HFFc6 (cell line): Measurements from ENCODE around the gene ZNF157. TPM values are rescaled to one million over a fixed set of nuclear protein-coding genes. Genes with fewer than 3 reads are reported as not detected.

ENCODE experiments used
- DNase-seq: peaks from one replicate; pipeline ENCODE4 v3.0.0-alpha.2; 2018
- H3K27ac Mint-ChIP-seq: 2 replicates; pipeline ENCODE4 v1.8.0; 2020; ENCODE audit warnings: mild to moderate bottlenecking, mixed read lengths
- H3K27me3 Mint-ChIP-seq: 2 replicates; pipeline ENCODE4 v1.8.0; 2021; ENCODE audit warnings: mild to moderate bottlenecking, moderate library complexity, mixed read lengths; ENCODE audit not compliant: insufficient read depth
- H3K36me3 Mint-ChIP-seq: 2 replicates; pipeline ENCODE4 v1.8.0; 2021; ENCODE audit warnings: low read depth, mixed read lengths
- H3K4me1 Mint-ChIP-seq: 2 replicates; pipeline ENCODE4 v1.8.0; 2020; ENCODE audit warnings: low read depth, mixed read lengths
- H3K4me3 Mint-ChIP-seq: 2 replicates; pipeline ENCODE4 v1.8.0; 2020; ENCODE audit warnings: mild to moderate bottlenecking, moderate library complexity, mixed read lengths
- H3K9me3 Mint-ChIP-seq: 2 replicates; pipeline ENCODE4 v1.8.0; 2020; ENCODE audit warnings: mild to moderate bottlenecking, mixed read lengths
- total RNA-seq, 6 experiments: library from RNA; stranded (reverse); fragmentation: NEBNext Ultra II Directional; extraction: Animal tissue kit (Norgen Biotek cat#: 25700); gene quantifications; 2 replicates in 1 of 6; 3 replicates in 5 of 6; pipeline ENCODE4 v1.2.3, GENCODE V29; 2021
- TF ChIP-seq, protein P1 (sequence below): fragments of 200-600 bp; sonication (generic); IDR thresholded peaks from 2 replicates; pipeline ENCODE4 v1.5.0; 2021; ENCODE audit warnings: antibody characterized with exemption, mild to moderate bottlenecking

Gene ZNF157
- total RNA-seq, 6 experiments from 2014 or later = not detected

DNA sequence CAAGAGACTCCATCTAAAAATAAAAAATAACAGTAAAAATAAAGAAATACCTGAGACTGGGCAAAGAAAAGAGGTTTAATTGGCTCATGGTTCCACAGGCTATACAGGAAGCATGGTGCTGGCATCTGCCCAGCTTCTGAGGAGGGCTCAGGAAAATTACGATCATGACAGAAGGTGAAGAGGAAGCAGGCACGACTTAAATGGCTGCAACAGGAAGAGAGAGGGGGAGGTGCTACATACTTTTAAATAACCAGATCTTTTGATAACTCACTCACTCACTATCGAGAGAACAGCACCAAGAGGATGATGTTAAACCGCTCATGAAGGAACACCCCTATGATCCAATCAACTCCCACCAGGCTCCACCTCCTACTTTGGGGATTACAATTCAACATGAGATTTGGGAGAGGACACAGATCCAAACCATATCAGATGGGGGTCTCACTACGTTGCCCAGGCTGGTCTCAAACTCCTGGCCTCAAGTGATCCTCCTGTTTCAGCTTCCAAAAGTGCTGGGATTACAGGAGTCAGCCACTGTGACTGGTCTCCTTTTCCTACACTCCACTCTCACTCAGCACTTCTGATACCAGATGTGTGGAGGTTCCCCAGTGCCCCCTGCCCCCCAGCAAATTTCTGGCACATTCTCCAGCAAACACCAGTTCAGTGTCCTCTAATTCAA is 11.9 kb upstream of the ZNF157 start:
- no peaks in the 10 kb centered on the region for H3K9me3 Mint-ChIP-seq
- H3K27me3 Mint-ChIP-seq = peaks cover 4% of the 10 kb centered on the region
- H3K4me1 Mint-ChIP-seq = peaks cover 18% of the 10 kb centered on the region
- no peak for DNase-seq
- no peak overlapping the region for H3K4me3 Mint-ChIP-seq
- no peaks in the 10 kb centered on the region for H3K36me3 Mint-ChIP-seq
- no peak overlapping the region for H3K27ac Mint-ChIP-seq
- TF ChIP-seq, protein P1, sequence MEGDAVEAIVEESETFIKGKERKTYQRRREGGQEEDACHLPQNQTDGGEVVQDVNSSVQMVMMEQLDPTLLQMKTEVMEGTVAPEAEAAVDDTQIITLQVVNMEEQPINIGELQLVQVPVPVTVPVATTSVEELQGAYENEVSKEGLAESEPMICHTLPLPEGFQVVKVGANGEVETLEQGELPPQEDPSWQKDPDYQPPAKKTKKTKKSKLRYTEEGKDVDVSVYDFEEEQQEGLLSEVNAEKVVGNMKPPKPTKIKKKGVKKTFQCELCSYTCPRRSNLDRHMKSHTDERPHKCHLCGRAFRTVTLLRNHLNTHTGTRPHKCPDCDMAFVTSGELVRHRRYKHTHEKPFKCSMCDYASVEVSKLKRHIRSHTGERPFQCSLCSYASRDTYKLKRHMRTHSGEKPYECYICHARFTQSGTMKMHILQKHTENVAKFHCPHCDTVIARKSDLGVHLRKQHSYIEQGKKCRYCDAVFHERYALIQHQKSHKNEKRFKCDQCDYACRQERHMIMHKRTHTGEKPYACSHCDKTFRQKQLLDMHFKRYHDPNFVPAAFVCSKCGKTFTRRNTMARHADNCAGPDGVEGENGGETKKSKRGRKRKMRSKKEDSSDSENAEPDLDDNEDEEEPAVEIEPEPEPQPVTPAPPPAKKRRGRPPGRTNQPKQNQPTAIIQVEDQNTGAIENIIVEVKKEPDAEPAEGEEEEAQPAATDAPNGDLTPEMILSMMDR = no peak

DNA sequence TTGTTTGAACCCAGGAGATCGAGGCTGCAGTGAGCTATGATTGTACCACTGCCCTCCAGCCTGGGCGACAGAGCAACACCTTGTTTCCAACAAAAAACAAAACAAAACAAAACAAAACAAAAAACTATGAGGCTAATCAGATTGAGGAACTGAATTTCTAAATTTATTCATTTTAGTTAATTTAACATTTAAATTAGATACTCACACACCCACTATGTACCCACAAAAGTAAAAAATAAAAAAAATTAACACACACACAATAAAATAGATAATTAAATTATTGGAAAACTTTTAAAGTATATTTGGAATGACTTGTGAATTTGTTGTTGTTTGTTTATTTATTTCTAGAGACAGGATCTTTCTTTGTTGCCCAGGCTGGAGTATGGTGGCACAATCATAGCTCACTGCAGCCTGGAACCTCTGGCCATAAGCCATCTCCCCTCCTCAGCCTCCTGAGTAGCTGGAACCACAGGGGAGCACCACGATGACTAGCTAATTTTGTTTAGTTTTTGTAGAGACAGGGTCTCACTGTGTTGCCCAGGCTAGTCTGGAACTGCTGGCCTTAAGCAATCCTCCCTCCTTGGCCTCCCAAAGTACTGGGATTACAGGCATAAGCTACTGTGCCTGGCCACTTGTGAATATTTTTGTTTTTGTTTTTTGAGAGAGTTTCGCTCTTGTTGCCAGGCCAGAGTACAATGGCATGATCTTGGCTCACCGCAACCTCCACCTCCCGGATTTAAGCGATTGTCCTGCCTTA is 9.8 kb upstream of the ZNF157 start:
- Mint-ChIP-seq H3K27me3 (peaks cover 4% of the 10 kb centered on the region; the same call in 1 of the 2 replicates), H3K9me3 (no peaks in the 10 kb centered on the region), H3K4me1 (peaks cover 18% of the 10 kb centered on the region), H3K27ac (no peak overlapping the region), H3K4me3 (no peak overlapping the region), H3K36me3 (no peaks in the 10 kb centered on the region)
- TF ChIP-seq, protein P1 = no peak
- no peak for DNase-seq

DNA sequence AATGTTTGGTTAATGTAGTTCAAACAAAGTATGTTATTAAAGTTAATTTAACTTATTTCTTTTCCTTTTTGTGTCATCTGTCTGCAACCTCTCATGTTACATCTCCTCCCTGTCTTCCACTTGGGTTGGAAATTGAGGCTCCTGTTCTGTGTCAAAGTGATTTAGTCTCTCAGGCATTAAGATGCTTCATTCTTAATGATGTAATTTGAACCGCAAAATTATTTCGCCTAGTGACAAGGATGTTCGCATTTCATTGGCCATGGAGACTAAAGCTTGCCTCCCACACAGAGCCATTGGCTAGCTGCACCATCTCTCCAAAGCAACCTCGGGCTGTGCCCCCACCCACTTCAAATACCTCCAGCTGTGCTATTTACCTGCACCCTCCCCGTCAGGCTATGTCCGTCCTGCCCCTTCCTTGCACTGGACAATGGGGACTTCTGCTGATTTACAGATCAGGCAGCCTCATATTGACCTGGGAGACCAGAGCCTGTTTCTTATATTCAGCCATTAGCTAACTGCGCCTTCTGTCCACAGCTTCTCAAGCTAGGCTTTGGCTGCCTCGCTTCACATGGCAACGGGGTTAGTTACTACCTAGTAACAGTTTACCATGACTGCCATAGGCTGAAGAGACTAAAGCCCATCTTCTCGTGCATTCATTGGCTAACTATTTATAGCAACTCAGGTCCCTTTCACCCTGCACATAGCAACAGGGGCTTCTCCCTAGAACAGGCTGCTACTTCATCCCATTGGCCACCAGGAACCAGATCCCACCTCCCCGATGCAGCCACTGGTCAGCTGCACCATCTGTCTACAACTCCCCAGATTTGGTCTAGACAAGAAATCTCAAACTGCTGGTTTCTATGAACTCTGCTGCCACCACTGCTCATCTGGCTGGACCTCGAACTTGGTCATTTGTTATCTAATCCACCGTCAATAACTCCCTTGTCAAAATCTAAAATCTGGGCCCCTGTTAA is 8.6 kb upstream of the ZNF157 start:
- H3K36me3 Mint-ChIP-seq = no peaks in the 10 kb centered on the region
- H3K4me1 Mint-ChIP-seq = peaks cover 23% of the 10 kb centered on the region
- no peaks in the 10 kb centered on the region for H3K9me3 Mint-ChIP-seq
- TF ChIP-seq, protein P1 = 0 out of 2 replicates have a peak, but pooled peaks have one; percentile 10
- H3K4me3 Mint-ChIP-seq = peak overlapping the region; percentile 76
- no peaks in the 10 kb centered on the region; the same call in 1 of the 2 replicates for H3K27me3 Mint-ChIP-seq
- H3K27ac Mint-ChIP-seq = peak overlapping the region; percentile 86
- peak; percentile 89 for DNase-seq

DNA sequence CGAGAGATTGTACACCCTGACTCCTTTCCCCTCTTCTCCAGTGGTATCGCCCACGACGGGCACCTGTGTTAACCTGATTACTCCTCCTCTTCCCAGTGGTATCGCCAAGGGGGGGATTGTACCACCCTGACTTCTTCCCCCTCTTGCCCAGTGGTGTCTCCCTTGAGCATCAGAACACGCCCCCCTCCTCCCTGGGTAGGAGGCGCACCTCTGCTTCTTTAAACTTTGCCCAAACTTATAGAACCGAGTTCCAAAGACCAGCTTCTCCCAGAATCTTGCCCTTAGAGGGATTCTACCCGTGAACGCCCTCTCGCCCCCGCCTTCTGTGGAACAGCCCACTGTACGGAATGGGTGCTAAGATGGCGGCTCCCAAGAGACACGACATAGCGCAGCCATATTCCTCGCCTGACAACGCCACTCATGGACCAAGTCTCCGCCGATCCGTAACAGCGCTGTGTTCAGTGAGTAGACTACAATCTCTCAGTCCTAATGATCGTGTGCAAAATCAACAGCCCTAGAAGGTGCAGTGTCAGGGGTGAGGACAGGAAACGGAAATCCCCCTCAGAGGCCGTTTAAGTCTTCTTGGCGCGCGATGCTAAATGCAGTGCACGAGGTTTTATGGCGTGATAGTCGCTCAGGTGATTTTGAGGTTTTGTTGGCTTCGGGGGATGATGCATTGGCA is 4.2 kb upstream of the ZNF157 start:
- no peaks in the 10 kb centered on the region for H3K9me3 Mint-ChIP-seq
- TF ChIP-seq, protein P1 = no peak
- H3K27me3 Mint-ChIP-seq = peaks cover 5% of the 10 kb centered on the region; the same call in 1 of the 2 replicates
- H3K4me1 Mint-ChIP-seq = peaks cover 17% of the 10 kb centered on the region
- no peak overlapping the region for H3K27ac Mint-ChIP-seq
- DNase-seq = no peak
- H3K4me3 Mint-ChIP-seq = peak overlapping the region; percentile 87
- H3K36me3 Mint-ChIP-seq = no peaks in the 10 kb centered on the region

DNA sequence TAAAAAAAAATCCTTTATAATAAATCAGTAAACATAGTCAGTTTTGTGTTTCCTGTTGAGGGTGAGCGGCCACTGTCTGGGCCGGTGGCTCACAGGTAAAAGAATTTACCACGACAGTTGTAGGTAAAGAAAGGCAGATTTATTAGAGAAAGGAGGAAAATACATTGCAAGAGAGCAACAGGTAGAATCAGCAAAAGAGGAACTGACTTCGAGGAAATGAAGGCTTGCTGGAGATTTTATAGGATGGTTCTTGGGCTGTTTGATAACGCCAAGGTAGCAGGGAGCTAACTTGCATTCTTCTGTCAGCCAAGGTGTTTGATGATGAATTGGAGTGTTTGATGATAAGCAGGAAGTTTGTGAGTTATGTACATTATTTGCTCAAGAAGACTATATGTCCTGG is 2.8 kb downstream of the ZNF157 start:
- TF ChIP-seq, protein P1 = no peak
- Mint-ChIP-seq H3K36me3 (no peaks in the 10 kb centered on the region), H3K4me1 (no peaks in the 10 kb centered on the region), H3K27me3 (peaks cover 12% of the 10 kb centered on the region), H3K4me3 (no peak overlapping the region), H3K27ac (no peak overlapping the region), H3K9me3 (no peaks in the 10 kb centered on the region)
- no peak for DNase-seq
